Activated naive CD8-positive, alpha-beta T cell treated with anti-CD3 and anti-CD28 coated beads, Interleukin-2, amount 50 U/mL, for 16 hours (primary cell): ENCODE results near the gene PNPLA4.

Source experiments
- DNase-seq: peaks from one replicate; pipeline ENCODE4 v3.0.0-alpha.2; 2020; ENCODE audit warnings: low read depth, low spot score

The PNPLA4 gene

GRCh38 chrX:7872042-7872441 lies 55.2 kb downstream of the PNPLA4 start:
- DNase-seq, result no peak

- DNase-seq, result no peak
Observed at GRCh38 chrX:7852166-7852565, 75.0 kb downstream of the PNPLA4 start.
